ENCODE data around the gene NCAPH2. TPM values are rescaled to one million over a fixed set of nuclear protein-coding genes. Genes with fewer than 3 reads are reported as not detected.
A peak's percentile ranks its signal among the peaks of the same experiment; 100 is the strongest.

NCAPH2 gene
- polyA plus RNA-seq, 3 donors: 12.5 to 23.6 (median 18.1) TPM

DNA sequence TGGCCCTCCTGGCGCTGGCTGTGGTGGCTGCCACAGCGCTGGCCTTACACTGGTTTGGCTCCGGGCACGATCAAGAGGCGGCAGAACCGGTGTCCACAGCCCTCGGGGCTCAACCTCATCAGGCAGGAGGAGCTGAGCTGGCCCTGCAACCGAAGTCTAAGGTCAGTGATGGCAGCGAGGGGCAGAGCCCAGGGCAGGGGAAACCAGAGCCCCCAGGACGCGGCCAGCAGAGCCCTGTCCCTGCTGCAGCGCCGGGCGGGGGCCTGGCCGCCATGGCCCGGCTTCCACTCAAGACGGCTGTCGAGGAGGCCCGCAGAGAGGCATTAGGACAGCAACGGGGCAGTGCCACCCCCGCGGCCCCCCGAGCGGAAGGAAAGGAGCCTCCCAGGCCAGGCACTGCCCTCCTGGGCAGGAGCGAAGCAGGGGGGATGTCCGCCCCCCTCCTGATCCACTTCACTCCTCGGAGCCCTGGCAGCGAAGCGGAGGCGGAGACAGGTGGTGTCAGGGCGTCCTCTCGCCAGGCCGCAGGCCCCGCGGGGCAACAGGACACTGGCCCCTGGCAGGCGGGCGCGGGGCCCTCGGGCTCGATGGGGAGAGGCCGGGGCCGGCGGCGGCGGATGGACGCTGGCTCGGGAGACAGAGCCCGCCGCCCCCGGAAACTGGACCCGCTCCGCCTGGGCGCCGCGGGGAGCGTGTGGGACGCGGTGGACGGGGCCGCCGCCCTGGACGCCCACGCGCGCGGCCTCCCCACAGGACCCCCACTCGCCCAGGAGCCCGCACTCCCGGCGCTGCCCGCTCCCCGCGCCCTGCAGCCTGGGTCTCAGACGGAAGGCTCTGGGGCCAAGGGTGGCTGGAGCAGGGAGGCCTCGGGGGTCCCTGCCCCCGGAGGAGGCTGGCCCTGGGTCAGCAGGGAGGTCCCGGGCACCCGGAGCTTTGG, 38.6 kb downstream of the NCAPH2 start:
- H3K9me3 Mint-ChIP-seq: peaks cover 0 to 6% (median 0%) of the 10 kb centered on the region in 7 donors
- Histone ChIP-seq H3K27ac (ENCODE audit: low read depth in 1 of 2, low read length in 2 of 2) (no peak overlapping the region), H3K4me2 (replicated peaks; ENCODE audit: extremely low read depth, low read length, poor library complexity, severe bottlenecking) (peak overlapping the region; percentile 88), H3K79me2 (ENCODE audit: insufficient read depth, low read length) (peaks cover 16% of the 10 kb centered on the region), H3K4me1 (ENCODE audit: control insufficient read depth in 1 of 2, insufficient read depth in 2 of 2, low read length in 2 of 2) (peaks cover 65 to 87% of the 10 kb centered on the region in 2 donors), H3K9ac (ENCODE audit: insufficient read depth, low read length, poor library complexity, severe bottlenecking) (peak overlapping the region; percentile 21), H3K9me3 (replicated peaks in 1 of 2; ENCODE audit: control insufficient read depth in 1 of 2, insufficient read depth in 1 of 2, low read length in 2 of 2) (no peaks in the 10 kb centered on the region), H3K36me3 (replicated peaks in 1 of 2; ENCODE audit: control insufficient read depth in 1 of 2, insufficient read depth in 2 of 2, low read length in 2 of 2) (no peaks in the 10 kb centered on the region), H4K20me1 (ENCODE audit: insufficient read depth, low read length) (no peaks in the 10 kb centered on the region), H3K4me3 (replicated peaks in 1 of 3; ENCODE audit: low read depth in 2 of 3, low read length in 3 of 3) (peak overlapping the region in 1 of 3 experiments; percentile 52), H2AFZ (ENCODE audit: insufficient read depth, low read depth, low read length, poor library complexity, severe bottlenecking) (no peak overlapping the region), H3K27me3 (ENCODE audit: control insufficient read depth in 2 of 2, insufficient read depth in 2 of 2, low read length in 2 of 2) (no peaks in the 10 kb centered on the region)
- TF ChIP-seq CTCF (IDR thresholded peaks at IDR 0.05): no peak
- no peak overlapping the region for H3K27ac Mint-ChIP-seq
- 79% methylated on average over 77 of the region's 78 CpGs for WGBS (ENCODE audit: insufficient coverage)
- no peak for DNase-seq
- H3K27me3 Mint-ChIP-seq (ENCODE audit: low read depth in 3 of 3): peaks cover 3 to 24% (median 5%) of the 10 kb centered on the region in 3 donors
- H3K36me3 Mint-ChIP-seq: peaks cover 5 to 6% of the 10 kb centered on the region in 2 donors
- peaks cover 53% of the 10 kb centered on the region for H3K4me1 Mint-ChIP-seq
- peak overlapping the region in 1 of 2 donors; percentile 67 for H3K4me3 Mint-ChIP-seq
- intact Hi-C loops (cut with micrococcal nuclease): loop anchor here in 1 of 2 donors (5.0 kb wide), 1 partner anchor 36 kb away; the partner anchor contains the start of gene CHKB

DNA sequence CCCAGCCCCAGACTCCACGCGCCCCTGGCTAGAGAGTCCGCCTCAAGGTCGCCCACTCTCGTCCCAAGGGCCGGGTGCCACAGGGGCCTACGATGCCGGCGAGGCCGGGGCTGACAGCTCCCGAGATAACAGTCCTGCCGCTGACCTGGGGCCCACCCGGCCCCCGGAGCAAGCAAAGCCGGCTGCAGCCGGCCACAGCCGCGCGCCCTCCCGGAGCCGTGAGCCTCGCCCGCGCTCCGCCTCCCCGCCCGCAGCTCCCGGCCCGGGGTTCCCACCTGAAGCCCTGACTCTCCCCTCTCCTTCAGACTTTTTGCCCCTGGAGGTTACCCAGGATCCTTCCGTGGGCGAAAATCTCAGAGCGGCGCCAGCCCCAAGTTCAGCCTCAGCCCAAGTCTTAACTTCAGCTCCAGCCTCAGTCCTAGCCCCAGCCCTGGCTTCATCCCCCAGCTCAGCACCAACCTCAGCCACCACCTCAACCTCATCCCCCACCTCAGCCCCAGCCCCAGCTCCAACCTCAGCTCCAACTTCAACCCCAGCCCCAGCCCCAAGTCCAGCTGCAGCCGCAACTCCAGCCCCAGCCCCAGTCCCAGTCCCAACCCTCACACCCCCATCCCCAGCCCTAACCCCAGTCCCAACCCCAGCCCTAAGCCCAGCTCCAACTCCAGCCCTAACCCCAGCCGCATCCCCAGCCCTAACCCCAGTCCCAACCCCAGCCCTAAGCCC, 39.4 kb downstream of the NCAPH2 start:
- Histone ChIP-seq H3K9ac (ENCODE audit: insufficient read depth, low read length, poor library complexity, severe bottlenecking) (peak overlapping the region; percentile 21), H3K79me2 (ENCODE audit: insufficient read depth, low read length) (peaks cover 16% of the 10 kb centered on the region), H3K9me3 (replicated peaks in 1 of 2; ENCODE audit: control insufficient read depth in 1 of 2, insufficient read depth in 1 of 2, low read length in 2 of 2) (no peaks in the 10 kb centered on the region), H3K4me1 (ENCODE audit: control insufficient read depth in 1 of 2, insufficient read depth in 2 of 2, low read length in 2 of 2) (peaks cover 56 to 79% of the 10 kb centered on the region in 2 donors), H3K36me3 (replicated peaks in 1 of 2; ENCODE audit: control insufficient read depth in 1 of 2, insufficient read depth in 2 of 2, low read length in 2 of 2) (no peaks in the 10 kb centered on the region), H4K20me1 (ENCODE audit: insufficient read depth, low read length) (no peaks in the 10 kb centered on the region), H3K4me3 (replicated peaks in 1 of 3; ENCODE audit: low read depth in 2 of 3, low read length in 3 of 3) (peak overlapping the region in 1 of 3 experiments; percentile 52), H3K27ac (ENCODE audit: low read depth in 1 of 2, low read length in 2 of 2) (no peak overlapping the region), H3K27me3 (ENCODE audit: control insufficient read depth in 2 of 2, insufficient read depth in 2 of 2, low read length in 2 of 2) (no peaks in the 10 kb centered on the region), H2AFZ (ENCODE audit: insufficient read depth, low read depth, low read length, poor library complexity, severe bottlenecking) (peak overlapping the region; percentile 53), H3K4me2 (replicated peaks; ENCODE audit: extremely low read depth, low read length, poor library complexity, severe bottlenecking) (peak overlapping the region; percentile 88)
- Mint-ChIP-seq H3K4me3 (peak overlapping the region; percentile 58 to 85), H3K9me3 (peaks cover 0 to 6% (median 0%) of the 10 kb centered on the region in 7 donors), H3K36me3 (peaks cover 5 to 6% of the 10 kb centered on the region in 2 donors), H3K4me1 (peaks cover 46% of the 10 kb centered on the region), H3K27ac (peak overlapping the region in 1 of 7 donors; percentile 42), H3K27me3 (ENCODE audit: low read depth in 3 of 3) (peaks cover 3 to 24% (median 5%) of the 10 kb centered on the region in 3 donors)
- no peak for DNase-seq
- 66% methylated on average over 33 of the region's 35 CpGs for WGBS (ENCODE audit: insufficient coverage)
- intact Hi-C loops (cut with micrococcal nuclease): loop anchor here in 1 of 2 donors (5.0 kb wide), 1 partner anchor 35 kb away; the partner anchor contains the start of gene CHKB
- no peak for TF ChIP-seq CTCF (IDR thresholded peaks at IDR 0.05)
